M059J (cell line): Measurements from ENCODE around the gene HSP90AA1. TPM values are rescaled to one million over a fixed set of nuclear protein-coding genes. Genes with fewer than 3 reads are reported as not detected.
"Not testable (repeated sequence)": the region's sequence is repeated elsewhere in the genome, so short reads cannot be mapped to it uniquely, and the experiment has no call there.

ENCODE experiments used
- DNase-seq: peaks from one replicate; pipeline ENCODE4 v3.0.0-alpha.2; 2012; ENCODE audit warnings: low read depth
- total RNA-seq: library from RNA; depleted of rRNA; stranded (reverse); fragments of >200 nt; shearing (Covaris generic); gene quantifications from 2 replicates; pipeline ENCODE4 v1.2.3, GENCODE V29; 2014; rRNA removed

Gene HSP90AA1
- 355 and 816 TPM in 2 replicates for total RNA-seq

DNA sequence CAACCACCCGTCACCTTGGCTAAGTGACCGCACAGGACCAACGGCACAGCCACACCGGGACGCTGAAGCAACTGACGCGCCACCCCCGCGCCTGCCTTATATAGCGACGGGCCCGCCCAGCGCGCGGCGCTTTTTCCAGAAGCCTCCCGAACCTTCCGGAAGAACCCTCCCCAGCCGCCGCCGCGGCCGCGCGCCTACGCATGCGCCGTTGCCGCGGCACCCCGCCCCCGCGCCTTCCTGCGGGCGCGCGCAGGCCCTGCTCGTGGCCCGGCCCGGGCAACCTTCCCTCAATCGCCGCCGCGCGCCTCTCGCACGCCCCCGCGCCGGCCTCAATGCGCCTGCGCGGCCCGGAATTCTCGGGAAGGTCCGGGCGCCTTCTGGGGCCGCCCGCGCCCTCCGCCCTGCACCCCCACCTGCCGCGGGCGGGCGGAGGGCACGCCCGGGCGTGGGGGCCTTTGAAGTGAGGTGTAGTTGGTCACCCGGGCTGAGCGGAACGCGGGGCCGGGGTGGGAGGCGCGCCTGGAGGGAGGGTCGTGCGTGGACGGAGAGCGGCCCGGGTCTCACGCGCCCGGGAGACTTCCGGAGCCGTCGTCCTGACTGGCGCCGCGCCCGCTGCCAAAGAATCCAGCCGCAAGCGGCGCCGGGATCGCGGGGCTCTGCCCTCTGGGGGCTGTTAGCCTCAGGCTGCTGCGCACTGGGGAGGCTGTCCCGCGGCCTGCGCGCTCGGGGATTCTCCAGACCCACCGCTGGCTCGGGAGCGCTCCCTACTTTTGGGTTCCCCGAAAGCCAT lies at the start of gene HSP90AA1:
TSS of gene HSP90AA1 (minus strand) at position 73 of the 790 bp plus-strand sequence. CDS start 666 bp downstream, outside the sequence.
- DNase-seq, result peak; percentile 81

DNA sequence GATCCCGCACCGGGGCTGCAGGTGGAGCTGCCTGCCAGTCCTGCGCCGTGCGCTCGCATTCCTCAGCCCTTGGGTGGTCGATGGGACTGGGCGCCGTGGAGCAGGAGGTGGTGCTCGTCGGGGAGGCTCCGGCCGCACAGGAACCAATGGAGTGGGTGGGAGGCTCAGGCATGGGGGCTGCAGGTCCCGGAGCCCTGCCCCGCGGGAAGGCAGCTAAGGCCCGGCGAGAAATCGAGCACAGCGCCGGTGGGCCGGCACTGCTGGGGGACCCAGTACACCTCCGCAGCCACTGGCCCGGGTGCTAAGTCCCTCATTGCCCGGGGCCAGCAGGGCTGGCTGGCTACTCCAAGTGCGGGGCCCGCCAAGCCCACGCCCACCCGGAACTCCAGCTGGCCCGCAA lies 48.6 kb upstream of the HSP90AA1 start:
- not testable (repeated sequence) for DNase-seq

DNA sequence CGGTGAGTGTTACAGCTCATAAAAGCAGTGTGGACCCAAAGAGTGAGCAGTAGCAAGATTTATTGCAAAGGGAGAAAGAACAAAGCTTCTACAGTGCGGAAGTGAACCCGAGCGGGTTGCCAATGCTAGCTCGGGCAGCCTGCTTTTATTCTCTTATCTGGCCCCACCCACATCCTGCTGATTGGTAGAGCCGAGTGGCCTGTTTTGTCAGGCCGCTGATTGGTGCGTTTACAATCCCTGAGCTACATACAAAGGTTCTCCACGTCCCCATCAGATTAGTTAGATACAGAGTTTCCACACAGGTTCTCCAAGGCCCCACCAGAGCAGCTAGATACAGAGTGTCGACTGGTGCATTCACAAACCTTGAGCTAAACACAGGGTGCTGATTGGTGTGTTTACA lies 47.9 kb upstream of the HSP90AA1 start:
- not testable (repeated sequence) for DNase-seq

DNA sequence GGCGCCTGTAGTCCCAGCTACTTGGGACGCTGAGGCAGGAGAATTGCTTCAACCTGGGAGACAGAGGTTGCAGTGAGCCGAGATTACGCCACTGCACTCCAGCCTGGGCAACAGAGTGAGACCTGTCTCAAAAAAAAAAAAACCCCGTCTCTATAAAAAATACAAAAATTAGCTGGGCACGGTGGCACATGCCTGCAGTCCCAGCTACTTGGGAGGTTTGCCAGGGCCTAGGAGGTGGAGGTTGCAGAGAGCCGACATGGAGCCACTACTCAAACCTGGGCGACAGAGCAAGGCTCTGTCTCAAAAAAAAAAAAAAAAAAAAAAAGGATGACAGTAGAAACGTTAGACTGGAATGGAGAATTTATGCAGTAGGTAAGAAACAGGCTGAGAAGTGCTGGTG lies 47.2 kb upstream of the HSP90AA1 start:
- DNase-seq, result not testable (repeated sequence)

DNA sequence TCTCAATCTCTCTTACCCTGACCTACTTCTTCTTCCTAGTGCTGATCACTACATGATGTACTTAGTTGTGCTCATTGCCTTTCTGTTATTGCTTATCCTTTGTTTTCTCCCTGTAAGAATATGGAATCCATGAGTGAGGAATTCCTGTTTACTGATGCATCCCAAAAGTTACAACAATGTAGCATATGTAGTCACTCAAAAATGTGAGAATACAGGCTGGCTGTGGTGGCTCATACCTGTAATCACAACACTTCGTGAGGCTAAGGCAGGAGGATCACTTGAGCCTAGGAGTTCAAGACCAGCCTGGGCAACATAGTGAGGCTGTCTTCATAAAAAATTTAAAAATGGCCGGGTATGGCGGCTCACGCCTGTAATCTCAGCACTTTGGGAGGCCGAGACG lies 44.9 kb upstream of the HSP90AA1 start:
- no peak for DNase-seq

DNA sequence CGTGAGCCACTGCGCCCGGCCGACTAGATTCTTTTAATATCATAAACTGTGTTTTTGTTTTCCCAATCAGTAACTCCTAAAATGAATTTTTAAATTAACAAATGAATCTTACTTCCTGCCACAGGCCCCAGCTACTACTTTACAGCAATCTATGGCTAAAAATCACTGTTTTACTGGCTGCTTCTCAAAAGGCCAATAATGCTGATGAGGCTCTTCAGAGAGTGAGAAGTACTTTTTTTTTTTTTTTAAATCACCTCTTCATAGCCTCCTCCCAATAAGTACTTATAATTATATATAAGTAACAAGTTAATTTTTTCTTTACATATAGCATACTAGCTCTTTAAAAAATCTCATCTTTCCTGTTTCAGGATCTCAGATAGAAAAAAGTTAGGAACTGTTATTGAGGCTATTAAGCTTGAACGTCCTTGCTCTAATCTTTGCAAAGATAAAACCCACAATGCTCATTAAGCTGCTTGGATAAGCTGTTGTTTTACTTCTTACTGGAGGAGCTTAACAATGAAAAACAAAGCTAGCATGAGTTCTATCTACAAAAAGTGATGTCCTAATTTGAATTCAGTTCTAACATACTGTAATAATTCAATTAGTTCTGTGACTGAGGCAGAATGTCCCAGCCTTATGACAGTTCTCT lies 40.1 kb upstream of the HSP90AA1 start:
- DNase-seq, result no peak

DNA sequence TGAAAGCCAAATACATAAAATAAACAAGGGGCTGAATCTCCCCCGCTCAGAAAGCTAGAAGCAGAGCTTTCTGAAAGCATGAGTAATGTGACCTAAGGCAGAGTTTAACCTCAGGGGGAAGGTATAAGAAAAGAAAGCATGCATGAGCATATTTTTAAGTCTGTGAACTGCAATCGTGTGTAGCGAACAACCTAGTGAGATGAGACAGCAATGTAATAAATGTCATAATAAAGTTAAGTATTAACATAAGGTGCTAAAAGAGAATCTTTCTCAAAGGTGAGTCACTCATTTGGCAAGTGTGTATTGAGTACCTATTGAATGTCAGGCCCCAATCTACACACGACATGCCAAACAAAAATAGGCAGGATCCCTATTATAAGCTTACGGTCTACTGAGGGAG lies 38.7 kb upstream of the HSP90AA1 start:
- DNase-seq, result peak; percentile 30

DNA sequence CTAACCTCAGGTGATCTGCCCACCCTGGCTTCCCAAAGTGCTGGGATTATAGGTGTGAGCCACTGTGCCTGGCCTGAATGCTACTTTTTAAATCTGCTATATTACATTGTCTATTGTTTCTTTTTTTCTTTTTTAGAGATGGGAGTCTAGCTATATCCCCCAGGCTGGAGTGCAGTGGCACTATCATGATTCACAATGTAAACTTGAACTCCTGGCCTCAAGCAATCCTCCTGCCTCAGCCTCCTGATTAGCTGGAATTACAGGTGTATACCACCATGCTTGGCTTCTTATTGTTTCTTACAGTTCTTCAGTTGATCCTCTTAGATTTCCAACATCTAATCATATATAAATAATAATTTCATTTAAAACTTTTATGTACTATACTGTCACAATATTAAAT lies 37.6 kb upstream of the HSP90AA1 start:
- no peak for DNase-seq

DNA sequence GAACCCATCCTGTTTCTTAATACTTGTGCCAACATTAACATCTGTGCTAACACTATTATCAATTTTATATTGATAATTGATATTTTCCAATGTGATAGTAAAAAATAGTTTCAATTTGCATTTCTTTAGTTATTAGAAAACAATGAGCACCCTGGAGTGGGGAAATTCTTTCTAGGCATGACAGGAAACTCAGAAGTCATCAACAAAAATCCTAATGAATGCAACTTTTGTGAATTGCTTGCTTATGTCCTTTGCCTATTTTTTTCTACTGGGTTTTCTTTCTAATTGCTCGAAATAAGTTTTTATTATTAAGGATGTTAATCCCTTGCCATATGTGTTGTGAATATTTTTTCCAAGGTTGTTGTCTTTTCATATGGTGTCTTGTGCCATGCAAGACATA lies 34.7 kb upstream of the HSP90AA1 start:
- DNase-seq, result no peak

DNA sequence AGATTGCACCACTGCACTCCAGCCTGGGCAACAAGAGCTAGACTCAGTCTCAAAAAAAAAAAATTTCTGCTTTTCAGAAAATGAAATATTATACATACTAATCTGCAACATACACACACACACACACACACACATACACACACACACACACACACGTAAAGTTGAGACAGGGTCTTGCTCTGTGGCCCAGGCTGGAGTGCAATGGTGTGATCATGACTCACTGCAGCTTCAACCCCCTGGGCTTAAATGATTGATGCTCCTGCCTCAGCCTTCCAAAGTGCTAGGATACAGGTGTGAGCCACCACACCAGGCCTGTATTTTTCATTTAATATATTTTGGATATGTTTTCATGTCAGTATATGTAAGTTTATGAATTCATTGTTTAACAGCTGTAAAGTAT lies 34.0 kb upstream of the HSP90AA1 start:
- peak; percentile 8 for DNase-seq

DNA sequence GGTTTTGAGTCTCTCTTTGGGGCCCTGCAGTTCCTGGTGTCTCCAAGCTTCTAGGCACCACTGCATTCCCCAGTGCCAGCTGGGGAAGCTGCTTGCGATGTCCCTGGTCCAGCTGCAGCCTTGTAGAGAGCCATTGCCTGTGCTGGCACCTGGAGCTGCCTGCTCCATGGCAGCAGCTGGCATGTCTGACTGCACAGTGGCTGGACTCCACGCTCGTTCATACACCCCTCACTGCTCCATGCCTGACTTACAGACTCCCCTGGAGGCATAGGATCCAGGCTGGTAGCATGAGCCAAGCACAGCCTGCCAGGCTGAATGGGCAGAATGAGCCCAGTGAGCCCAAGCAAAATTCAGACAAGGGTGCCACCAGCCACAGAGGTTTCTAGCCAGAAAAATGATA lies 31.0 kb upstream of the HSP90AA1 start:
- no peak for DNase-seq

DNA sequence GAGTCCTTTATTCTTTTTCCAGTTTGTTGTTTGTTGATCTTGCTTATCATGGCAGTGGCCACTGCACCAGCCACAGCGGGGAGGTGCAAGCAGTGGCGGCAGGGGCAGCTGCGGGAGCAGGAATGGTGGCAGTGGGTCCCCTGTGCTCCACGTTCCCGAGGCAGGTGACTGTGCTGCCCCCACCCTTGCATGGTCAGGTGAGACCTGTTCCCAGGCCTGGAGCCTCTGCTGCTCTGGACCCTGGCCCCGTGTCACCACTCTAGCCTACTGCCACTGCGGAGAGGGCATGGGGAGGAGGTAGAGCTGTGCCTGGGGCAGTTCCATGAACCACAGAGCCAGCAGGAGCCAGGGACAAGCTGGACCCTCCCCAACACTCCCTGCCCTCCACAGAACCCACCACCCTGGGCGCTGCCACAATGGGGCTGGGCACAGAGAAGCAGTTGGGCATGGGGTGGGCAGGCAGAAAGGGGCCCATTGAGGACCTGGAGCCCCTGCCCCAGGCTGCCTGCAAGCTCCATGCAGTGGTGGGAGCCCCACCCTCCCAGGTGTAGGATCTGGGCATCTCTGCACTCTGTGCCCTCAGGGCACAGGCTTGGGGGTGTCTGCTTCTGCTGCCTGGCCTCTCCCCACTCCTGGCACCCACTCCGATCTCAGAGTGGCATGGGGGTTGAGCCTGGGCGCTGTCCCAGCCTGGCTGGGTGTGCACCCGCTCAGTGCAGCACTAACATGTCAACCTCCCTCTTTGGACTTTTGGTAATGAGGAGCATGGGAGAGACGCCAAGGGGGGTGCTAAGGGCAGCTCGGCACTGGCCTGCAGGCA lies 29.7 kb upstream of the HSP90AA1 start:
- DNase-seq, result no peak

DNA sequence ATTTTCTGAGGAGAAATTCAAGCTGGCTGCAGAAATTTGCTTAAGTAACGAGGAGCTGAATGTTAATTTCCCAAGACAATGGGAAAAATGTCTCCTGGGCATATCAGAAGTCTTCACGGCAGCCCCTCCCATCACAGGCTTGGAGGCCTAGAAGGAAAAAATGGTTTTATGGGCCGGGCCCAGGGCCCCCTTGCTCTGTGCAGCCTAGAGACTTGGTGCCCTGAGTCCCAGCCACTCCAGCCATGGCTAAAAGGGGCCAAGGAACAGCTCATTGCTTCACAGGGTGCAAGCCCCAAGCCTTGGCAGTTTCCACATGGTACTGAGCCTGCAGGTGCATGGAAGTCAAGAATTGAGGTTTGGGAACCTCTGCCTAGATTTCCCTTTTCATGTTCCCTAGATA lies 24.3 kb upstream of the HSP90AA1 start:
- DNase-seq, result no peak

DNA sequence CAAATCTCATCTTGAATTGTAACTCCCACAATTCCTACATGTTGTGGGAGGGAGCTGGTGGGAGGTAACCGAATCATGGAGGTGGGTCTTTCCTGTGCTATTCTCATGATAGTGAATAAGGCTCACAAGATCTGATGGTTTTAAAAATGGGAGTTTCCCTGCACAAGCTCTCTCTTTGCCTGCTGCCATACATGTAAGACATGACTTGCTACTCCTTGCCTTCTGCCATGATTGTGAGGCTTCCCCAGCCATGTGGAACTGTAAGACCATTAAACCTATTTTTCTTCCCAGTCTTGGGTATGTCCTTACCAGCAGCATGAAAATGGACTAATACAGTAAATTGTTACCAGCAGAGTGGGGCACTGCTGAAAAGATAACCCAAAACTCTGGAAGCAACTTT lies 22.5 kb upstream of the HSP90AA1 start:
- not testable (repeated sequence) for DNase-seq

DNA sequence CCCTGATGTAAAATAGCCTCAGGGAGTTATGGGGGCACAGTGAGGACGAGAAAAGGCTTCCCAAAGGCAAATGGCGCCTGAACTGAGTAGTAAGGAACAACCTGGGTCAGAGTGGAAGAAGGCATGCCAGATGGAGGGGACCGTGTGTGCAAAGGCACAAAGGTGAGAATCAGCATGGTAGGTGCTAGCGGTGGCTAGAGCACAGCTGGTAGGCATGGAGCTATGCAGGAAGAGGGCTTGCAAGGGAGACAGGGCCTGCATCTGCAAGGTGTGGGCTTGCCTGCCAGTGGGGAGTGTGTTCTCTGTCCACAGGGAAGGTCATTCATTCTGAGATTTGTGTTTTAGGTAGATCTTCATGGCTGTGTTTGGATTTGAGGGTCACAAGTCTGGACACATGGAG lies 18.5 kb upstream of the HSP90AA1 start:
- DNase-seq, result no peak

DNA sequence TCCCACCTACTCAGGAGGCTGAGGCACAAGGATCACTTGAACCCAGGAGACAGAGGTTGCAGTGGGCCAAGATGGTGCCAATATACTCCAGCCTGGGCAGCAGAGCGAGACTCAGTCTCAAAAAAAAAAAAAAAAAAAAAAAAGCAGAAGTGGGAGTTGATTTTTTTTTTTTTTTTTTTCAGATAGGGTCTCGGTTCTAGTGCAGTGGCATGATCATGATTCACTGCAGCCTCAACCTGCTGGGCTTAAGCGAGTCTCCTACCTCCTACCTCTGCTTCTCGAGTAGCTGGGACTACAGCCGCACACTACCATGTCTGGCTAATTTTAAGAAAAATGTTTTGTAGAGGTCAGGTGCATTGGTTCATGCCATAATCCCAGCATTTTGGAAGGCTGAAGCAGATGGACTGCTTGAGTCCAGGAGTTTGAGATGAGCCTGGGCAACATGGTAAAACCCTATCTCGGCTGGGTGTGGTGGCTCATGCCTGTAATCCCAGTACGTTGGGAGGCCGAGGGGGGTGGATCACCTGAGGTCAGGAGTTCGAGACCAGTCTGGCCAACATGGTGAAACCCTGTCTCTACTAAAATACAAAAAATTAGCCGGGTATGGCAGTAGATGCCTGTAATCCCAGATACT lies 16.3 kb upstream of the HSP90AA1 start:
- no peak for DNase-seq

DNA sequence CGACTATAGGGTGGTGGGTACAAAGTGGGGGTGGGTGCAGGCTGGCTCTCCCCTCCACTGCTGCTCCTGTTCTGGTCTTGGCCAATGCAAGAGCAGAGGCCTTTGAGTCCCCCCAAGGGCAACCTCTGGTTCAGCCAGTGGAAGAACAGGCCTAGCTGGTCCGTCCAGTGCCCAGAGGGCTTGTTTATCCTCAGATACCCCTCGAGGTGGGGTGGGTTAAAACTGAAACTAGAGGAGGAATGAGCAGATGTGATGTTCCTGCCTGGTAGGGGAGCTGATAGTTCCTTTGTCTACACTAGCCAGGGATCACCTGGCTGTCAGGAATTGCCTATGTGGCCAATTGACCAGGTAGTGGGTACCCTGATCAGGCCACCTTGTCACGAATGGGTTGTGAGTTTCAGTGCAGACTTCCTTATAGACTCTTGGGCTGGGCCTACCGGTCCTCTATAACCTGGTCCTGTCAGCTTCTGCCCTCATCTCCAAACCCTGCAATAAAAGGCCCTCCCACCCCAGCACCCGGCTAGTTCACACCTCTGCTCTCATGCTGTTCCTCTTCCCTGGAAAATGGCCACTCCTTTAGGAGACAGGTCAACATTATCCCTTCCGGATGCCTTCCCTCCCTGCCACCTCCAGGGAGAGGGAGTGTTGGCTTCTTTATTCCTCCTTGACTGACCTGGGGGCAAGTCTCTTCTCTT lies 10.7 kb upstream of the HSP90AA1 start:
- no peak for DNase-seq

DNA sequence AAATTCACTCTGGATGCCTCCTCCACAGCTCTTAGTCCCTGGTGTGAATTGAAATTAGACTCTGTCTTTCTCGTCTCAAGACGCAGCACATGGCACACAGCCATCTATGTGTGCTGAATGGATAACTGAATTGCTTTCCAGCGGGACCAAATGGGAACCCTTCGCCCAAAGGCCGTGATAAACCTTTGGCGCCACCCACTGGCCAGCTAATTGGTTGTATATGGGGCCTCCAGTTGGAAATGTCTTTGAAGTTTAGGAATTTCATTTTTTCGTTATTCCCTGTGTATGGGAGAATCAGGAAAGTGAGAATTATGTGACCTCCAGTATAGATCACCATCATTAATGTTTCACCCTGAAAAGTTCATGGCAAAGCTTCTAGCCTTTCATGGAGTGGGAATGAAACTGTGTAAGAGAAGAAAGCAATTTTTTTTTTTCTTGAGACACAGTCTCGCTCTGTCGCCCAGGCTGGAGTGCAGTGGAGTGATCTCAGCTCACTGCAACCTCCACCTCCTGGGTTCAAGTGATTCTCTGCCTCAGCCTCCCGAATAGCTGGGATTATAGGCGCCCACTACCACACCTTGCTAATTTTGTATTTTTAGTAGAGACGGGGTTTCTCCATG lies 9.8 kb upstream of the HSP90AA1 start:
- DNase-seq, result peak; percentile 70

DNA sequence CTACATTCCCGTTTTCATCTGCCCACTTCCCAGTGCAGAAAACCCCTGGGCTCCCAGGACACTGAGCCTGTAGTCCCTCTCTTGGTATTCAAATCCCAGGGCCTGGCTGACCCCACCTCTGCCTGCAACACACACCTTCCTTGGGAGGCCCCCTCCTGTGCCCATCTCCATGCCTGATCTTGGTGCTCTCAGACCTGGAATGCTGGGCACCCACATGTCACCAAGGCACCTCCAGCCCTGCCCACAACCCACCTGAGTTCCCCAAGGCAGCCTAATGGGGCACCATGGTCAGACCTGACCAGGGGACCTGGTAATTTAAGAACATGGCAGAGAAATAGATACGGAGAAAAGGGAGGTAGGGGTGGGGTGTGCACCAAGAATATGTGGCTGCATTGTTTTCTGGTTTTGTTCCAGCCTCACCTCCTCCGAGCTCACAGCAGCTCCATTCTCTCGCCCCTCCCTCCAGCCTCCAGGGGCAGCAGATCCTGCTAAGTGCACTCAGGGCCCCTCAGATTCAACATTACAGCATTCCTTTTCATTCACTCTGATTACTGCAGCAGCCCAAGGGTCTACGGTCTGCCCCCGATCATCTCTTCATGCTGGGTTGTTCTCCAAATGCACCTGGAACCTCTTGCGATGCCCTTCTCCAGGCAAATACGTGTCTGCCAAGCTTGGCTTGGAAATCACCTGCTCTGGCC lies 9.2 kb upstream of the HSP90AA1 start:
- no peak for DNase-seq

DNA sequence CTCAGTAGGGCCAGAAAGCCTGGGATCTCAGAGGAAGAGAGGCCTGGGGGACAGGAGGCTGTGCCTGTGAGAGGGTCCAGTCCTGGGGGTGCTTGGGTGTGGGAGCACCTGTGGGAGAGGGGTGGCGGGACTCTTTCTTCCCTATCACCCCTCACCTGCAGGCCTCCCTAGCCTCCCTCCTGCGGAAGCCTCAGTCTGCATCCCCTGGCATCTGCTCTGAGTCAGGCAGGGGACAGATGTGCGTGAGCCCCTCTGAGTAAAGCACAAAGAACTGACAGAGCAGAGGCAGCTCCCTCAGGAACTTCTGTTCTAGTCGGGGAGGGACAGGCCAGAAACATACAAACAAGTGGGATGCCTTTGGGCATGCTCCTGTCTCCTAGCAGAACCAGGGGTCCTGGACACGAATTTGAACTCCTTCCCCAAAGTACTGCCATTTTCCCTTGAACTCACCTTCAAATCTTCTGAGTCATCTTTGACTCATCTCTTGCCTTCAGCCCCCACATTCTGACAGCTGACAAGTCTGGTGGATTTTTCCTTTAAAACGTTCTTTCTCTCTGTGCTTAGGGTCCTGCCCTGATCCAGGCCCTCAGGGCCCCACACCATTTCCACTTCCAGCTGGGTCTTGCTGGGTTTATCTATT lies 8.5 kb upstream of the HSP90AA1 start:
- peak; percentile 54 for DNase-seq
